ENCODE measurements around the gene GMPPB.
"Not testable (repeated sequence)": the region's sequence is repeated elsewhere in the genome, so short reads cannot be mapped to it uniquely, and the experiment has no call there.

GMPPB gene

GRCh38 chr3:49689046-49689907 is 34.5 kb downstream of the GMPPB start, which contains the start of the genes MST1 and RNF123:
TSS of gene MST1 (minus strand) at chr3:49689474. CDS start at chr3:49688691, 783 bp downstream.
TSS of gene RNF123 (plus strand) at chr3:49689557. CDS start at chr3:49691166, 1,609 bp downstream.
- no peak for FAIRE-seq

GRCh38 chr3:49688338-49689045 is 35.3 kb downstream of the GMPPB start:
- not testable (repeated sequence) for FAIRE-seq

GRCh38 chr3:49687424-49687795 is 36.3 kb downstream of the GMPPB start:
- not testable (repeated sequence) for FAIRE-seq

- FAIRE-seq: not testable (repeated sequence)
These were observed 36.9 kb downstream of the GMPPB start for GRCh38 chr3:49686769-49687423.

GRCh38 chr3:49686346-49686745 is 37.4 kb downstream of the GMPPB start:
- not testable (repeated sequence) for FAIRE-seq

- not testable (repeated sequence) for FAIRE-seq
These were observed 37.9 kb downstream of the GMPPB start for GRCh38 chr3:49685846-49686245.

GRCh38 chr3:49685103-49685502 is 38.6 kb downstream of the GMPPB start:
- not testable (repeated sequence) for FAIRE-seq

GRCh38 chr3:49684453-49684852 is 39.3 kb downstream of the GMPPB start:
- not testable (repeated sequence) for FAIRE-seq

- FAIRE-seq: no peak
These were observed 40.6 kb downstream of the GMPPB start for GRCh38 chr3:49683162-49683561.

- FAIRE-seq: no peak
These were observed 42.2 kb downstream of the GMPPB start for GRCh38 chr3:49681543-49681942.

GRCh38 chr3:49681232-49681522 is 42.6 kb downstream of the GMPPB start:
- FAIRE-seq: no peak

- no peak for FAIRE-seq
These were observed 43.1 kb downstream of the GMPPB start for GRCh38 chr3:49680493-49681231.

GRCh38 chr3:49675912-49676311 is 47.8 kb downstream of the GMPPB start:
- no peak for FAIRE-seq

- no peak for FAIRE-seq
These were observed 49.2 kb downstream of the GMPPB start for GRCh38 chr3:49674497-49674983.

- peak; percentile 97 for FAIRE-seq
These were observed 49.8 kb downstream of the GMPPB start, which contains the start of gene APEH for GRCh38 chr3:49673715-49674496. TSS of gene APEH (plus strand) at chr3:49674351. CDS start at chr3:49674402, 51 bp downstream.

GRCh38 chr3:49673121-49673714 is 50.5 kb downstream of the GMPPB start:
- no peak for FAIRE-seq

GRCh38 chr3:49671291-49672288 is 52.2 kb downstream of the GMPPB start:
- FAIRE-seq: peak; percentile 91

- no peak for FAIRE-seq
These were observed 52.8 kb downstream of the GMPPB start for GRCh38 chr3:49670940-49671290.

Data from G401.6 (cell line).